WERI-Rb-1 (cell line): ENCODE data around the gene DPY19L1.

ENCODE experiments used
- DNase-seq: peaks from one replicate; pipeline ENCODE4 v3.0.0-alpha.2; 2020
- H3K27ac ChIP-seq: fragments of 250-450 bp; sonication (Bioruptor Pico); 2 replicates; pipeline ENCODE4 v1.5.1; 2020; ENCODE audit warnings: mild to moderate bottlenecking, moderate library complexity
- H3K27me3 ChIP-seq: fragments of 250-450 bp; sonication (Bioruptor Pico); 2 replicates; pipeline ENCODE4 v1.5.1; 2021; ENCODE audit warnings: mild to moderate bottlenecking, low read depth, moderate library complexity; ENCODE audit not compliant: insufficient read depth, severe bottlenecking
- H3K36me3 ChIP-seq: fragments of 250-450 bp; sonication (Bioruptor Pico); 2 replicates; pipeline ENCODE4 v1.5.1; 2020; ENCODE audit warnings: mild to moderate bottlenecking, moderate library complexity
- H3K4me3 ChIP-seq: 2 replicates; pipeline ENCODE4 v1.5.1; 2011; ENCODE audit warnings: low read depth, mild to moderate bottlenecking, control low read depth, low read length
- H3K9me3 ChIP-seq: fragments of 250-450 bp; sonication (Bioruptor Pico); 2 replicates; pipeline ENCODE4 v1.5.1; 2021; ENCODE audit warnings: mild to moderate bottlenecking, moderate library complexity; ENCODE audit not compliant: severe bottlenecking
- TF ChIP-seq, protein P1 (sequence below): IDR thresholded peaks from 2 replicates; pipeline ENCODE4 v1.5.1; 2011; ENCODE audit warnings: low read depth, mild to moderate bottlenecking, control low read depth, inconsistent platforms, low read length

DPY19L1 gene

DNA sequence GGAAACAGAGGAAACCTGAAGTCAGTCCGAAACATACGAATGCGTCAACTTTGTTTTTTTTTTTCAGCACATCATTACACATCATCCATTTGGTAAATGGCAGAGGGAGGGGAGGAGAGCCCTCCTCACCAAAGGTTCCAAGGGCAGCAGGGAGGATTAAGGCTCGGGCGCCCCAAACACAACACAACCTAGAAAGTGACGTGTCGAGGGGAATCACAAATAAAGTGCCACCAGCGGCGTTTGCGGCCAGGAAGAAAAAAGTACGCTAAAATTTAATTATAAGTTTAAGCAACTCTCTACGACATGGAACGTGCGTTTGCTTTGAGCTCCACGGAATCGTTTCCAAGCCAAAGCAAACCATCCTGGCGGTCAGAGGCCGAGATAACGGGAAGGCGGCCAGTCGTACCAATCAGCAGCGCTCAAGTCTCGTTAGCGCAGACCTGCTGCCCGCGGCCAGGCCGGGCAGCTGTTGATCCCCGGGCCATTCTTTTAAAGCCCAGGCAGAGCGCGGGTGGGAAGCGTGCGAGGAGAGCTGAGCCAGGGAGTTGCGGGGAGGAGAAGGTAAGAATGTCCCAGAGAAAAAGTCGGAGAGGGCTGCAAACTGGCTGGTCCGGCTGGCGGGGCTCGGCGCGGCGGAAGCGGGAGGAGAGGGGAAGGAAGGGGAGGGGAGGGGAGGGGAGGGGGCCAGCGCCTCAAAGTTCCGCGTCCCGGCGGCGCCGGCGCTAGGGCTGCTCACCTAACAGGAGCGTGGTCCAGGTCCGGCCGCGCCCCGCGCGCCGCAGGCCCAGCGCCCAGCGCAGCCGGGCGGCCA lies 719 bp downstream of the DPY19L1 start:
- Histone ChIP-seq H3K27me3 (no peaks in the 10 kb centered on the region), H3K27ac (peak overlapping the region; percentile 86), H3K4me3 (peak overlapping the region; percentile 94), H3K9me3 (no peaks in the 10 kb centered on the region), H3K36me3 (no peaks in the 10 kb centered on the region)
- peak; percentile 62 for DNase-seq
- TF ChIP-seq, protein P1, sequence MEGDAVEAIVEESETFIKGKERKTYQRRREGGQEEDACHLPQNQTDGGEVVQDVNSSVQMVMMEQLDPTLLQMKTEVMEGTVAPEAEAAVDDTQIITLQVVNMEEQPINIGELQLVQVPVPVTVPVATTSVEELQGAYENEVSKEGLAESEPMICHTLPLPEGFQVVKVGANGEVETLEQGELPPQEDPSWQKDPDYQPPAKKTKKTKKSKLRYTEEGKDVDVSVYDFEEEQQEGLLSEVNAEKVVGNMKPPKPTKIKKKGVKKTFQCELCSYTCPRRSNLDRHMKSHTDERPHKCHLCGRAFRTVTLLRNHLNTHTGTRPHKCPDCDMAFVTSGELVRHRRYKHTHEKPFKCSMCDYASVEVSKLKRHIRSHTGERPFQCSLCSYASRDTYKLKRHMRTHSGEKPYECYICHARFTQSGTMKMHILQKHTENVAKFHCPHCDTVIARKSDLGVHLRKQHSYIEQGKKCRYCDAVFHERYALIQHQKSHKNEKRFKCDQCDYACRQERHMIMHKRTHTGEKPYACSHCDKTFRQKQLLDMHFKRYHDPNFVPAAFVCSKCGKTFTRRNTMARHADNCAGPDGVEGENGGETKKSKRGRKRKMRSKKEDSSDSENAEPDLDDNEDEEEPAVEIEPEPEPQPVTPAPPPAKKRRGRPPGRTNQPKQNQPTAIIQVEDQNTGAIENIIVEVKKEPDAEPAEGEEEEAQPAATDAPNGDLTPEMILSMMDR, result no peak

DNA sequence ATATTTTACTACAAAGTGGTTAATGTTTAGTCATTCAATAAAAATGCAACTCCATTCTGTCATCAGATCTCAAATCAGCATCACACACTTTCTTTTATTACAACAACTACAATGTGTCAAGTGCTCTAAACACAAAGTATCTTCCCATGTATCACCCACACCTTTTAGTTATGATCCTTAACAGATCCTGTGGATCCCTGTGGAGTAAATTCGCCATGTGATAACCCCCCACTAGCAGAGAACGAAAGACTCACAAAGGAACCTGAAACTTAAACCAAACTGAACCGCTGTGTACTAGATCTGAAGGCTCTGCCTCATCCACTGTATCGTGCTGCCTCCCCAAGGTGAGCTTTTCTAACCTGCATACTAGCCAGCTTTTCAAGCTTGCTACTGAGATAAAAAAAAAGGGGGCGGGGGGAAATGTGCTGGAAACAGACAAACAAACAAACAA lies 1.7 kb downstream of the DPY19L1 start:
- Histone ChIP-seq H3K9me3 (no peaks in the 10 kb centered on the region), H3K4me3 (peak overlapping the region; percentile 94), H3K27me3 (no peaks in the 10 kb centered on the region), H3K27ac (no peak overlapping the region), H3K36me3 (no peaks in the 10 kb centered on the region)
- DNase-seq, result peak; percentile 41
- TF ChIP-seq, protein P1, result peak; percentile 18; the same call in 1 of the 2 replicates

- no peaks in the 10 kb centered on the region for H3K36me3 ChIP-seq
- H3K27ac ChIP-seq, result no peak overlapping the region
- TF ChIP-seq, protein P1, result no peak
- no peaks in the 10 kb centered on the region for H3K27me3 ChIP-seq
- H3K9me3 ChIP-seq, result no peaks in the 10 kb centered on the region
- no peak for DNase-seq
- no peak overlapping the region for H3K4me3 ChIP-seq
Measured at GRCh38 chr7:35032166-35032565, 5.1 kb downstream of the DPY19L1 start.

- Histone ChIP-seq H3K36me3 (no peaks in the 10 kb centered on the region), H3K4me3 (no peak overlapping the region), H3K9me3 (no peaks in the 10 kb centered on the region), H3K27me3 (no peaks in the 10 kb centered on the region), H3K27ac (no peak overlapping the region)
- TF ChIP-seq, protein P1, result no peak
- no peak for DNase-seq
Measured at GRCh38 chr7:35030848-35031247, 6.4 kb downstream of the DPY19L1 start.

GRCh38 chr7:35029311-35029710 lies 8.0 kb downstream of the DPY19L1 start:
- TF ChIP-seq, protein P1, result no peak
- Histone ChIP-seq H3K9me3 (no peaks in the 10 kb centered on the region), H3K36me3 (no peaks in the 10 kb centered on the region), H3K4me3 (no peak overlapping the region), H3K27me3 (no peaks in the 10 kb centered on the region), H3K27ac (no peak overlapping the region)
- DNase-seq, result no peak

DNA sequence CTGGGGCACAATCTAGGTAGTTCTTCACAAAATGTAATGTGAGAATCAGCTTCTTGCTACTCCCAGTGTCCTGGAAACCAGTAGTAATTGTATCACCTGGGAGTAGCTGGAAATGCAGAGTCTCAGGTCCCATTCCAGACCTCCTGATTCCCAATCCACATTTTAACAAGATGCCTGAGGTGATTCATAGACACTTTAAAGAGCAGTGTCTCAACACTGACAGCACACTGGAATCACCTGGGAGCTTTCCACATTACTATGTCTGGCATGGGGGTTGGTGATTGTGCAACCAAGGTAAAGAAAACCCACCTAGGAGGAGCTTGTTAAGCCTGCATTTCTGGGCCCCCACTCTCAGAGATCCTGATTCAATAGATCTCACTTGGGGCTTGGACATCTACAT lies 11.1 kb downstream of the DPY19L1 start:
- no peak for DNase-seq
- Histone ChIP-seq H3K27ac (peak overlapping the region; percentile 48; the same call in 1 of the 2 replicates), H3K9me3 (no peaks in the 10 kb centered on the region), H3K27me3 (no peaks in the 10 kb centered on the region), H3K36me3 (no peaks in the 10 kb centered on the region), H3K4me3 (no peak overlapping the region)
- TF ChIP-seq, protein P1, result no peak
